PFSK-1 (cell line): ENCODE results near the gene KRTAP10-1.

Source experiments
- FOXP2 ChIP-seq: optimal IDR thresholded peaks from 2 replicates; pipeline ENCODE3; 2011; ENCODE audit warnings: borderline replicate concordance, control low read depth, inconsistent platforms; ENCODE audit not compliant: insufficient read depth; ENCODE audit errors: extremely low read length, extremely low read depth
- POLR2AphosphoS5 ChIP-seq: IDR thresholded peaks from 2 replicates; pipeline ENCODE4 v1.6.1; 2012; ENCODE audit warnings: low read depth, mild to moderate bottlenecking, control low read depth, low read length, moderate library complexity
- SIN3A ChIP-seq: IDR thresholded peaks from 2 replicates; pipeline ENCODE4 v1.6.1; 2012; ENCODE audit warnings: mild to moderate bottlenecking, low read length, moderate library complexity, borderline replicate concordance; ENCODE audit not compliant: insufficient read depth
- TAF1 ChIP-seq: IDR thresholded peaks from 2 replicates; pipeline ENCODE4 v1.6.1; 2012; ENCODE audit warnings: low read length, control low read depth, borderline replicate concordance; ENCODE audit not compliant: insufficient read depth
- TF ChIP-seq, protein P1 (sequence below), 2 experiments: IDR thresholded peaks; 2 replicates each; pipeline versions ENCODE4 v1.6.1 to v1.8.0; 2011 to 2012; ENCODE audit warnings: low read depth in 2 of 2, low read length in 2 of 2, control low read depth in 1 of 2, inconsistent platforms in 1 of 2, mild to moderate bottlenecking in 1 of 2, moderate library complexity in 1 of 2; ENCODE audit not compliant: insufficient read depth in 1 of 2

DNA sequence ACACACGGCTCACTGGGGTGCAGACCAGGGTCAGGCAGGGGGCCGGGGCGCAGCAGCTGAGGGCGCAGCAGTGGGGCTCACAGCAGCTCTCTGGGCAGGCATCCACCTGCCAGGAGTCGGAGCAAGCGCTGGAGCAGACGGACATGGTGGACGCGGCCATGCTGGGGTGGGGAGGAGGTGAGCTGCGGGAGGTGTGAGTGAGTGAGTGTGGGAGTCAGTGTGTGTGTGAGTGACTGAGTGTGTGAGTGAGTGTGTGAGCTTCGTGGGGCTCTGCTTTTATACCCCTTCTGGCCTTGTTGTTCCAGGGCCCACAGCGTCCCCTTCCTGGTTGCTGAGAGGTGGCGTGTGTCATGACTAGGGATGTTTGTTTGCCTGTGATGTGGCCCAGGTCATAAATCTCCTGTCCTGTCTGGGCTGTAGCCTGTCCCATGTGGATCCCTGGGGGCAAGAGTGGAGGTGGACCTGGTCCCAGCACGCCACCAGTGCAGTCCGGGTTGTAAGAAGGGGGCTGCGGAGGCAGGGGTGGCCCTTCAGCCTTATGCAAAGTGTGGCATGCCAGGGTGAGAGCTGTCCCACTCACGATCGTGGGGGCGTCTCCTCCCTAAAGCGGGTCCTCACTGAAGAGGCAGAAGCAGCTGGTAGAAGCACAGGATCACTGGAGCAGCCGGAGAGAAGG lies at the start of gene KRTAP10-1:
- no peak for TF ChIP-seq POLR2AphosphoS5
- no peak for TF ChIP-seq SIN3A
- no peak for TF ChIP-seq TAF1
- TF ChIP-seq, protein P1, sequence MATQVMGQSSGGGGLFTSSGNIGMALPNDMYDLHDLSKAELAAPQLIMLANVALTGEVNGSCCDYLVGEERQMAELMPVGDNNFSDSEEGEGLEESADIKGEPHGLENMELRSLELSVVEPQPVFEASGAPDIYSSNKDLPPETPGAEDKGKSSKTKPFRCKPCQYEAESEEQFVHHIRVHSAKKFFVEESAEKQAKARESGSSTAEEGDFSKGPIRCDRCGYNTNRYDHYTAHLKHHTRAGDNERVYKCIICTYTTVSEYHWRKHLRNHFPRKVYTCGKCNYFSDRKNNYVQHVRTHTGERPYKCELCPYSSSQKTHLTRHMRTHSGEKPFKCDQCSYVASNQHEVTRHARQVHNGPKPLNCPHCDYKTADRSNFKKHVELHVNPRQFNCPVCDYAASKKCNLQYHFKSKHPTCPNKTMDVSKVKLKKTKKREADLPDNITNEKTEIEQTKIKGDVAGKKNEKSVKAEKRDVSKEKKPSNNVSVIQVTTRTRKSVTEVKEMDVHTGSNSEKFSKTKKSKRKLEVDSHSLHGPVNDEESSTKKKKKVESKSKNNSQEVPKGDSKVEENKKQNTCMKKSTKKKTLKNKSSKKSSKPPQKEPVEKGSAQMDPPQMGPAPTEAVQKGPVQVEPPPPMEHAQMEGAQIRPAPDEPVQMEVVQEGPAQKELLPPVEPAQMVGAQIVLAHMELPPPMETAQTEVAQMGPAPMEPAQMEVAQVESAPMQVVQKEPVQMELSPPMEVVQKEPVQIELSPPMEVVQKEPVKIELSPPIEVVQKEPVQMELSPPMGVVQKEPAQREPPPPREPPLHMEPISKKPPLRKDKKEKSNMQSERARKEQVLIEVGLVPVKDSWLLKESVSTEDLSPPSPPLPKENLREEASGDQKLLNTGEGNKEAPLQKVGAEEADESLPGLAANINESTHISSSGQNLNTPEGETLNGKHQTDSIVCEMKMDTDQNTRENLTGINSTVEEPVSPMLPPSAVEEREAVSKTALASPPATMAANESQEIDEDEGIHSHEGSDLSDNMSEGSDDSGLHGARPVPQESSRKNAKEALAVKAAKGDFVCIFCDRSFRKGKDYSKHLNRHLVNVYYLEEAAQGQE (IDR thresholded peaks at IDR 0.05; ENCODE audit: insufficient read depth in 1 of 2, low read depth in 2 of 2, low read length in 2 of 2): no peak
- TF ChIP-seq FOXP2: no peak
